ENCODE data around the gene PCNT. TPM values are rescaled to one million over a fixed set of nuclear protein-coding genes. Genes with fewer than 3 reads are reported as not detected.

Gene PCNT
- total and polyA plus RNA-seq, 9 of the 15 experiments (the other 6 are each of a cell fraction or from before 2014, with no cell fraction given): 9.1 to 53.5 (median 31.3) TPM

DNA sequence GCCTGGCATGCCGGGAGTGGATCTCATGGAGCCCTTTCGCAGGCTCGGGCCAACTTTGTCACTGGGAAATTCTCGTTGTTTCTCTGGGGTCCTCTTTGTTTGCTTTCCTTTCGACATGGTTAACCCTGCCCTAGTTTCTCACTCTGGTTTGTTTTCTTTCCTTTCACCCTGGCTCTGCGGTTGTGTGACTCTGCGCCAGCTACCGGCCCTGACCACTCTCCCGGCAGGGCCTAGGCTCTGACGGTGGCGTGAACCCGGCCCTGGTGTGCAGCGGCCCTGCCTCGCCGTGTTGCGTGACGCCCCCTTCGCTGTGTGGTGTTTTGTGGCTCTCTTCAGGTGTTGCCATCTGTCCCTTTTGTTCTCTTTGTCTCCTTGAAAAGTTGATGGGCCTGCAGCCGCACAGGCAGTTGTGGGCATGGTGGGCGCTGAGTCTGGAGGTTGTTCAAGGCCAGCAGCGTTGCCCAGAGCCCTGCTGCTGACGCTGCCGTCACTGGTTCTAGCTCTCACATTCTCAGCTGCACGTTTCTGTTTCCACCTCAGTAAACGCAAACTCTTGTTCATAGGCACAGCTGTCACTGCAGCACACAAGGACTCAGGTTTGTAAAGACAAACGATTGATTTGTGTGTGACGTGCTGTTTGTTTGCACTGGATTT lies 70.1 kb downstream of the PCNT start:
- H3K36me3 ChIP-seq (ENCODE audit: control insufficient read depth, insufficient read depth, low read length): peaks cover 65% of the 10 kb centered on the region; the same call in 2 of the 3 replicates
- no peak for FAIRE-seq

More for the DNA sequence above, 70.1 kb downstream of the PCNT start:
- no TSS peak for BruUV-seq (replicated peaks)
- no peak overlapping the region for H3K4me3 ChIP-seq
- TF ChIP-seq, protein P1, sequence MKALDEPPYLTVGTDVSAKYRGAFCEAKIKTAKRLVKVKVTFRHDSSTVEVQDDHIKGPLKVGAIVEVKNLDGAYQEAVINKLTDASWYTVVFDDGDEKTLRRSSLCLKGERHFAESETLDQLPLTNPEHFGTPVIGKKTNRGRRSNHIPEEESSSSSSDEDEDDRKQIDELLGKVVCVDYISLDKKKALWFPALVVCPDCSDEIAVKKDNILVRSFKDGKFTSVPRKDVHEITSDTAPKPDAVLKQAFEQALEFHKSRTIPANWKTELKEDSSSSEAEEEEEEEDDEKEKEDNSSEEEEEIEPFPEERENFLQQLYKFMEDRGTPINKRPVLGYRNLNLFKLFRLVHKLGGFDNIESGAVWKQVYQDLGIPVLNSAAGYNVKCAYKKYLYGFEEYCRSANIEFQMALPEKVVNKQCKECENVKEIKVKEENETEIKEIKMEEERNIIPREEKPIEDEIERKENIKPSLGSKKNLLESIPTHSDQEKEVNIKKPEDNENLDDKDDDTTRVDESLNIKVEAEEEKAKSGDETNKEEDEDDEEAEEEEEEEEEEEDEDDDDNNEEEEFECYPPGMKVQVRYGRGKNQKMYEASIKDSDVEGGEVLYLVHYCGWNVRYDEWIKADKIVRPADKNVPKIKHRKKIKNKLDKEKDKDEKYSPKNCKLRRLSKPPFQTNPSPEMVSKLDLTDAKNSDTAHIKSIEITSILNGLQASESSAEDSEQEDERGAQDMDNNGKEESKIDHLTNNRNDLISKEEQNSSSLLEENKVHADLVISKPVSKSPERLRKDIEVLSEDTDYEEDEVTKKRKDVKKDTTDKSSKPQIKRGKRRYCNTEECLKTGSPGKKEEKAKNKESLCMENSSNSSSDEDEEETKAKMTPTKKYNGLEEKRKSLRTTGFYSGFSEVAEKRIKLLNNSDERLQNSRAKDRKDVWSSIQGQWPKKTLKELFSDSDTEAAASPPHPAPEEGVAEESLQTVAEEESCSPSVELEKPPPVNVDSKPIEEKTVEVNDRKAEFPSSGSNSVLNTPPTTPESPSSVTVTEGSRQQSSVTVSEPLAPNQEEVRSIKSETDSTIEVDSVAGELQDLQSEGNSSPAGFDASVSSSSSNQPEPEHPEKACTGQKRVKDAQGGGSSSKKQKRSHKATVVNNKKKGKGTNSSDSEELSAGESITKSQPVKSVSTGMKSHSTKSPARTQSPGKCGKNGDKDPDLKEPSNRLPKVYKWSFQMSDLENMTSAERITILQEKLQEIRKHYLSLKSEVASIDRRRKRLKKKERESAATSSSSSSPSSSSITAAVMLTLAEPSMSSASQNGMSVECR (CRISPR knock-in tag; IDR thresholded peaks at IDR 0.05): no peak
- TF ChIP-seq, protein P2, sequence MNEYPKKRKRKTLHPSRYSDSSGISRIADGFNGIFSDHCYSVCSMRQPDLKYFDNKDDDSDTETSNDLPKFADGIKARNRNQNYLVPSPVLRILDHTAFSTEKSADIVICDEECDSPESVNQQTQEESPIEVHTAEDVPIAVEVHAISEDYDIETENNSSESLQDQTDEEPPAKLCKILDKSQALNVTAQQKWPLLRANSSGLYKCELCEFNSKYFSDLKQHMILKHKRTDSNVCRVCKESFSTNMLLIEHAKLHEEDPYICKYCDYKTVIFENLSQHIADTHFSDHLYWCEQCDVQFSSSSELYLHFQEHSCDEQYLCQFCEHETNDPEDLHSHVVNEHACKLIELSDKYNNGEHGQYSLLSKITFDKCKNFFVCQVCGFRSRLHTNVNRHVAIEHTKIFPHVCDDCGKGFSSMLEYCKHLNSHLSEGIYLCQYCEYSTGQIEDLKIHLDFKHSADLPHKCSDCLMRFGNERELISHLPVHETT (CRISPR knock-in tag; conservative IDR thresholded peaks at IDR 0.05 in 1 of 2, IDR thresholded peaks at IDR 0.05 in 1 of 2): no peak
- 0 out of 2 replicates have a peak, but pooled peaks have one; percentile 50 for TF ChIP-seq IRF2 (CRISPR knock-in tag; IDR thresholded peaks at IDR 0.05)
- POLR2A ChIA-PET: no interaction called here
- CTCF ChIA-PET (ENCODE audit: low intra/inter-chr PET ratio): no interaction called here
- no peaks in the 10 kb centered on the region for H3K27me3 ChIP-seq (ENCODE audit: control insufficient read depth in 2 of 2, insufficient read depth in 2 of 2, low read length in 2 of 2)
- H3K27ac ChIP-seq (ENCODE audit: extremely low read depth, low read depth, low read length): no peak overlapping the region
- DNase-seq (ENCODE audit: extremely low read depth in 1 of 4, low spot score in 3 of 4) (no peak), ATAC-seq (no peak)
- H4K20me1 ChIP-seq (replicated peaks; ENCODE audit: control insufficient read depth, insufficient read depth, low read length): no peaks in the 10 kb centered on the region
- peaks cover 5 to 24% of the 10 kb centered on the region in 2 experiments; a peak in 4 of 5 replicates for H3K4me1 ChIP-seq (replicated peaks in 1 of 2; ENCODE audit: control insufficient read depth in 2 of 2, insufficient read depth in 2 of 2, low read length in 2 of 2)
- in situ Hi-C loops (cut with MboI) (no loop called here), intact Hi-C loops (cut with micrococcal nuclease) (no loop called here)
- no peak overlapping the region for H3K4me2 ChIP-seq (ENCODE audit: insufficient read depth, low read length)
- no peak overlapping the region for H2AFZ ChIP-seq (ENCODE audit: low read depth, low read length)
- no peaks in the 10 kb centered on the region for H3K79me2 ChIP-seq (ENCODE audit: control insufficient read depth, insufficient read depth, low read length)
- peak overlapping the region in 1 of 2 experiments; percentile 86; a peak in 2 of 4 replicates for H3K9ac ChIP-seq (ENCODE audit: insufficient read depth in 1 of 2, low read depth in 2 of 2, low read length in 2 of 2)
- WGBS (ENCODE audit: insufficient coverage, low coverage, missing lambda C conversion rate): 92% methylated on average over 26 of the region's 27 CpGs
- no peaks in the 10 kb centered on the region for H3K9me3 ChIP-seq (replicated peaks; ENCODE audit: control insufficient read depth, insufficient read depth, low read depth, low read length)
- no peaks in the 10 kb centered on the region for H3K9me1 ChIP-seq (ENCODE audit: control insufficient read depth, insufficient read depth, low read length)
